ENCODE results near the gene ARHGEF2. TPM values are rescaled to one million over a fixed set of nuclear protein-coding genes. Genes with fewer than 3 reads are reported as not detected.
A peak's percentile ranks its signal among the peaks of the same experiment; 100 is the strongest.

The ARHGEF2 gene
- total and polyA plus RNA-seq, 12 donors = 22.7 to 79.8 (median 56.9) TPM

DNA sequence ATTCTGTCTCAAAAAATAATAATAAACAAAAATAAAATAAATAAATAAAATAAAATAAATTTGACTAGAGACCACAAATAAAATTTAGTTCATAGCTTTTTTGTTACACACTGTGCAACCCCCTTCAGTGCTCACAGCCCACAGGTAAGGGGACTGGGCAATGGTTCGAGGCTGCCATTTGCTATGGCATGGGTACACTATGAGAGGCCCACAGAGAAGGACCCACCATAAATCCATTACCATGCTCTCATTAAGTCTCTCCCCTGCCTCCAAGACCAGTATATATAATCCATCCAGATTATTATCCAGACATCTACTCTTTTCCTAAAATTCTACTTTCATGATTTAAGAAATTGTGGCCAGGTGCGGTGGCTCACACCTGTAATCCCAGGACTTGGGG, 58.5 kb downstream of the ARHGEF2 start:
- H3K36me3 ChIP-seq = peaks cover 0 to 100% (median 100%) of the 10 kb centered on the region in 9 donors
- H3K4me3 ChIP-seq = no peak overlapping the region
- WGBS, 2 donors = 96 to 98% methylated on average over 2 of the region's 2 CpGs
- no peak overlapping the region for H3K27ac ChIP-seq
- no peaks in the 10 kb centered on the region for H3K4me1 ChIP-seq
- TF ChIP-seq, protein P1, sequence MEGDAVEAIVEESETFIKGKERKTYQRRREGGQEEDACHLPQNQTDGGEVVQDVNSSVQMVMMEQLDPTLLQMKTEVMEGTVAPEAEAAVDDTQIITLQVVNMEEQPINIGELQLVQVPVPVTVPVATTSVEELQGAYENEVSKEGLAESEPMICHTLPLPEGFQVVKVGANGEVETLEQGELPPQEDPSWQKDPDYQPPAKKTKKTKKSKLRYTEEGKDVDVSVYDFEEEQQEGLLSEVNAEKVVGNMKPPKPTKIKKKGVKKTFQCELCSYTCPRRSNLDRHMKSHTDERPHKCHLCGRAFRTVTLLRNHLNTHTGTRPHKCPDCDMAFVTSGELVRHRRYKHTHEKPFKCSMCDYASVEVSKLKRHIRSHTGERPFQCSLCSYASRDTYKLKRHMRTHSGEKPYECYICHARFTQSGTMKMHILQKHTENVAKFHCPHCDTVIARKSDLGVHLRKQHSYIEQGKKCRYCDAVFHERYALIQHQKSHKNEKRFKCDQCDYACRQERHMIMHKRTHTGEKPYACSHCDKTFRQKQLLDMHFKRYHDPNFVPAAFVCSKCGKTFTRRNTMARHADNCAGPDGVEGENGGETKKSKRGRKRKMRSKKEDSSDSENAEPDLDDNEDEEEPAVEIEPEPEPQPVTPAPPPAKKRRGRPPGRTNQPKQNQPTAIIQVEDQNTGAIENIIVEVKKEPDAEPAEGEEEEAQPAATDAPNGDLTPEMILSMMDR (IDR thresholded peaks at IDR 0.05) = no peak
- ATAC-seq (no peak), DNase-seq (no peak)
- H3K9me3 ChIP-seq = no peaks in the 10 kb centered on the region
- intact Hi-C loops (cut with DNase I) = no loop called here
- no peaks in the 10 kb centered on the region for H3K27me3 ChIP-seq

DNA sequence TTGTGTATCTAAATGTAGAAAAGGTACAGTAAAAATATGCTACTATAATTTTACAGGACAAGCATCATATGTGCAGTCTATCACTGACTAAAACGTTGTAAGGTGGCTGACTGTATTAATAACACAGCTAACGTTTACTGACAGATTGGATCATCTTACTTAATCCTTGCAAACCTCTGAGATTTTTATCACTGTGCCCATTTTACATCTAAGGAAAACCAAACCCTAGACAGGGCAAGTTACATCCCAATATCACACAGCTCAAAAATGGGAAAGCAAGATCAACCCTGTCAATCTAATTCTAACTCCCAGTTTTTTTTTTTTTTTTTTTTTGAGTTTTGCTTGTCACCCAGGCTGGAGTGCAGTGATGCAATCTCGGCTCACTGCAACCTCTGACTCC, 59.7 kb downstream of the ARHGEF2 start:
- TF ChIP-seq, protein P1 (IDR thresholded peaks at IDR 0.05) = no peak
- Histone ChIP-seq H3K27me3 (no peaks in the 10 kb centered on the region), H3K36me3 (peaks cover 0 to 100% (median 100%) of the 10 kb centered on the region in 9 donors), H3K4me1 (no peaks in the 10 kb centered on the region), H3K4me3 (no peak overlapping the region), H3K27ac (no peak overlapping the region), H3K9me3 (no peaks in the 10 kb centered on the region)
- 74 to 77% methylated on average over 3 of the region's 3 CpGs for WGBS, 2 donors
- DNase-seq (no peak), ATAC-seq (no peak)
- intact Hi-C loops (cut with DNase I) = no loop called here

DNA sequence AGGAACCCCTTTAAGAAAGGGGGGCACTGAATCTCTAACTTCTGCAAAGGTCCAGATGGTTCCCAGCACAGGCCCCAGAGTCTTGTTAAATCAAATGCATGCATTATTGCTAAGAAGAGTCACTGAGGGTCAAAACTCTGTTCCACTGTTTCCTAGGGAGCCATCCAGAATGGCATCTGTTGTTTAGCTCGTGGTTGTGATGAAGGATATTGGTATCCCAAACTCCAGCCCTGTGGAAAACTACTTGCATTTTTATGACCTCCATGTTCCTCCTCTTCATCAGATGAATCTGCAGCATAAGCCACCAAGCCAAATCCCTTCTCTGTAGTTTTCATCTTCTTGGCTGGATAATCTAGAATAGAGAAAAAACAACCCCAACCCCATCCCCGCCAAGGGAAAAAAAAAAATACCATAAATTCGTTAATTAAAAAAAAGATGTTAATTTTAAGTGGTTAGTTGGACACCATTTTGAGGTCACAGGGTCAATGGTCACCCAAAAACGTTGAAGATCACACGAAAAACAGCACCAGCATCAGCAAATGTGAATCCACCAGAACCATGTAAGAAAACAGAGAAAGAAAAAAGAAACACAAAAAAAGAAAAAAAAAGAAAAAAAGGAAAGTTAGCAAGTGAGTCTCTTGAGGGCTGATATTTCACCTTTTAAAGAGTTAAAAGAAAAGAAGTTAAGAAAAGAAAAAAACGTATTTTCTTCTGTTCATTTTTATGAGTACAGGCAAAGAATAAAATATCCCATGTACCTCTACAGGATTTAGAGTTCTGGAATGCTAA, 64.2 kb downstream of the ARHGEF2 start:
- no peak for DNase-seq
- H3K36me3 ChIP-seq = peaks cover 0 to 85% (median 70%) of the 10 kb centered on the region in 9 donors
- TF ChIP-seq, protein P1 (IDR thresholded peaks at IDR 0.05) = no peak
- peak overlapping the region in 1 of 10 donors; percentile 48 for H3K27ac ChIP-seq
- H3K4me1 ChIP-seq = peaks cover 2 to 25% (median 12%) of the 10 kb centered on the region in 9 donors
- intact Hi-C loops (cut with DNase I) = loop anchor here in 3 of 10 donors (5.0 kb wide), 2 partner anchors 52 to 57 kb away; partner anchors contain the start of genes GON4L (in 2 of the 3) and SYT11 (in 2 of the 3)
- WGBS, 2 donors = 78 to 80% methylated on average over 6 of the region's 6 CpGs
- H3K27me3 ChIP-seq = no peaks in the 10 kb centered on the region
- H3K4me3 ChIP-seq = no peak overlapping the region
- no peaks in the 10 kb centered on the region for H3K9me3 ChIP-seq
- ATAC-seq = no peak

DNA sequence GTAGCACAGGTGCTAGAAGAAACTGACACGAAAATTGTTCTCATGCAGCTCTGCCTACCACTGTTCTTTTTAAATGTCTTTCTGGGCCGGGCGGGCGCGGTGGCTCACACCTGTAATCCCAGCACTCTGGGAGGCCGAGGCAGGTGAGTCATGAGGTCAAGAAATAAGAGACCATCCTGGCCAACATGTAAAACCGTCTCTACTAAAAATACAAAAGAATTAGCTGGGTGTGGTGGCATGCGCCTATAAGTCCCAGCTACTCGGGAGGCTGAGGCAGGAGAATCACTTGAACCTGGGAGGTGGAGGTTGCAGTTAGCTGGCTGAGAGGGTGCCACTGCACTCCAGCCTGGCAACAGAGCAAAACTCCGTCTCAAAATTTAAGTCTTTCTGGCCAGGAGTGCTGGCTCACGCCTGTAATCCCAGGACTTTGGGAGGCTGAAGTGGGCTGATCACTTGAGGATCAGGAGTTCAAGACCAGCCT, 66.3 kb downstream of the ARHGEF2 start:
- no peaks in the 10 kb centered on the region for H3K9me3 ChIP-seq
- WGBS, 2 donors = 86 to 91% methylated on average over 11 of the region's 11 CpGs
- TF ChIP-seq, protein P1 (IDR thresholded peaks at IDR 0.05) = no peak
- H3K4me1 ChIP-seq = peaks cover 2 to 29% (median 12%) of the 10 kb centered on the region in 9 donors
- H3K4me3 ChIP-seq = no peak overlapping the region
- ATAC-seq (no peak), DNase-seq (no peak)
- intact Hi-C loops (cut with DNase I) = loop anchor here in 3 of 10 donors (5.0 kb wide), 2 partner anchors 50 to 55 kb away; partner anchors contain the start of genes GON4L (in 2 of the 3) and SYT11 (in 2 of the 3)
- H3K36me3 ChIP-seq = peaks cover 0 to 85% (median 59%) of the 10 kb centered on the region in 9 donors
- no peaks in the 10 kb centered on the region for H3K27me3 ChIP-seq
- peak overlapping the region in 8 of 10 donors; percentile 87 to 96 (median 93) for H3K27ac ChIP-seq
